Stimulated activated CD4-positive, alpha-beta T cell treated with anti-CD3 and anti-CD28 coated beads, TNF-alpha, amount 100 ng/mL, for 4 hours (primary cell): Measurements from ENCODE around the gene INPP5A.
"Not testable (repeated sequence)": the region's sequence is repeated elsewhere in the genome, so short reads cannot be mapped to it uniquely, and the experiment has no call there.

Source experiments
- DNase-seq, 3 experiments: peaks; one replicate each; pipeline ENCODE4 v3.0.0-alpha.2; 2020; ENCODE audit warnings: low read depth in 3 of 3

INPP5A gene

DNA sequence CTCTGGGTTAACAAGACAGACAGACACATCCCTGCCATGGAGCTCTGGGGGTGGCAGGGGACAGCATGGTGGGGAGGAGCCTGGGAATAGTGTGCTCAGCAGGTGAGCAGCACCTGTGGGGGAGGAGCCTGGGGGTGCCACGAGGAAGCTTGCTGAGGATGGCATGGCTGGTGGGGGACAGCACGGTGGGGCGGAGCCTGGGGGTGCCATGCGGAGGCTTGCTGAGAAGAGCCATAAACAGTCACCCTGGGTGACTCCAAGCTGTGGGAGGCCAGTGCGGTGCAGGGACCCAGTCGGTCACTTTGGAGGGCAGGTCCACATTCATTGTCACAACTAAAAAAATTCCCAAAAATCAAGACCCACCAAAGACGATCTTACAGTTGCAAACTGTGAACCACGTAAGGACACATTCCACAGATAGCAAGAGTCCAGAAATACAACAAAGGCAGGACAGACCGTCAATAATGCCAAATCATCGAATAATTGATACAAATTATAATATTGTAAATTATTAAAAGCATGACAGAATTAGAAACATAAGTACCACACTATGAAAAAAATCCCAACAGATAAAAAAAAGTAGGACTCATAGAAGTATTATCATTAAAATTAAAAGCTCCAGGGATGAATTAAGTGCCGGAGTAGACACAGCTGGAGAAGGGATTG, 223.9 kb downstream of the INPP5A start:
- DNase-seq: no peak

DNA sequence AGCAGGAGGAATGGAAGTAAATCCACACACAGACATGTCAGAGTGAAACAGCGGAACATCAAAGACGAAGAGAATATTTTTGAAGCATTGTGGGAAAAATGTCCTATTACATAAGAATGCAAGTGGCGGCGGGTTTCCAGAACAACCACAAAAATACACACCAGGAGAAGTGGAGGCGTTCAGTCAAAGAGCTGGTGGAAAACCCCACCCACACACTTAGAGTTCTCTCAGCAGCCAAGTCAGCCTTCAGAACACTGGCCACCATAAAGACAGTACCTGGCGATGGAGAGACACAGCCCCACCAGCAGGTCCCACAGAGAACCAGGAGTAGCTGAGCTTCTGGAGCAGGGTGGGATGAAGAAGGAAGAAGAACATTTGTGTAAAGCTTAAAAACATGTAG, 224.7 kb downstream of the INPP5A start:
- no peak for DNase-seq

DNA sequence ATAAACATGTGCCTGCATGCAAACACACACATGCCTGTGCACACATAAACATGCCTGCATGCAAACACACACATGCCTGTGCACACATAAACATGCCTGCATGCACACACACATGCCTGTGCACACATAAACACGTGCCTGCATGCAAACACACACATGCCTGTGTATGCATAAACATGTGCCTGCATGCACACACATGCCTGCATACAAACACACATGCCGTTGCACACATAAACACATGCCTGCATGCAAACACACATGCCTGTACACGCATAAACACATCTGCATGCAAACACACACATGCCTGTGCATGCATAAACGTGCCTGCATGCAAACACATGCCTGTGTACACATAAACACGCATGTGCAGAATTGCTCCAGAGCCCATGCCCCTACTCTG, 226.0 kb downstream of the INPP5A start:
- no peak for DNase-seq

DNA sequence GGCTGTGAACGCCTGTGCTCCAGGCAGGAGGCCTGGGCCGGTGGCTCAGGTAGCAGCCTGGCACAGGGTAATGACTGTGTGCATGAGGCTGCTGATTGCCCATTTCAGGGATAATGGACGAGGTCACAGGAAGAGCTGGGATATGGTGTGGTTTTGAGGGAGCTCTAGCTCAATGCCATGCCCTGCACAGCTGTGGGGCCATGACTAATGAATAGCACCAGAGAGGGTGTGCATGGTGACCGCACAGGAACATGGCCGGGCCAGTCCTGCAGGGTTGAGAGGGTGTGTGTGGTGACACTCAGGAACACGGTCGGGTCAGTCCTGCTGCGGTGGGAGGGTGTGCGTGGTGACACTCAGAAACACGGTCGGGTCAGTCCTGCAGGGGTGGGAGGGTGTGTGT, 226.5 kb downstream of the INPP5A start:
- no peak for DNase-seq

DNA sequence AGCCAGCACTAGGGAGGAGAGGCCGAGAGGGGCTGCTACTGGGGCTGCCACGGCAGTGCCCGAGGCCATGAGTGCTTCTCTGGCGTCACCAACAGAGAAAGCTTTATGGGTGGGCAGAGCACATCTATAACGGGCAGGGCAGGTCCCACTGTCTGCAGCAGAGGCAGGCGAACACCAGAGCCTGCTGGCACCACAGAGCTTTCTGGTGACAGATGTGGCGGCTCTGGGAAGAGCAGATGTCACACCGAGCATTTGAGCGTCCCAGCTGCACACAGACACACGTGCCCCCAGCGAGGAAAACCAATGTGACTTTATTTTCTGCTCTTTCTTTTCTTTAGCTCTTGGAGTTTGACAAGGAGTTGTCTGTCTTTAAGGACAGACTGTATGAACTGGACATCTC, 227.8 kb downstream of the INPP5A start:
- DNase-seq: no peak

GRCh38 chr10:132766291-132766690, 228.7 kb downstream of the INPP5A start:
- DNase-seq: no peak

GRCh38 chr10:132768346-132769248, 231.0 kb downstream of the INPP5A start:
- DNase-seq: no peak

DNA sequence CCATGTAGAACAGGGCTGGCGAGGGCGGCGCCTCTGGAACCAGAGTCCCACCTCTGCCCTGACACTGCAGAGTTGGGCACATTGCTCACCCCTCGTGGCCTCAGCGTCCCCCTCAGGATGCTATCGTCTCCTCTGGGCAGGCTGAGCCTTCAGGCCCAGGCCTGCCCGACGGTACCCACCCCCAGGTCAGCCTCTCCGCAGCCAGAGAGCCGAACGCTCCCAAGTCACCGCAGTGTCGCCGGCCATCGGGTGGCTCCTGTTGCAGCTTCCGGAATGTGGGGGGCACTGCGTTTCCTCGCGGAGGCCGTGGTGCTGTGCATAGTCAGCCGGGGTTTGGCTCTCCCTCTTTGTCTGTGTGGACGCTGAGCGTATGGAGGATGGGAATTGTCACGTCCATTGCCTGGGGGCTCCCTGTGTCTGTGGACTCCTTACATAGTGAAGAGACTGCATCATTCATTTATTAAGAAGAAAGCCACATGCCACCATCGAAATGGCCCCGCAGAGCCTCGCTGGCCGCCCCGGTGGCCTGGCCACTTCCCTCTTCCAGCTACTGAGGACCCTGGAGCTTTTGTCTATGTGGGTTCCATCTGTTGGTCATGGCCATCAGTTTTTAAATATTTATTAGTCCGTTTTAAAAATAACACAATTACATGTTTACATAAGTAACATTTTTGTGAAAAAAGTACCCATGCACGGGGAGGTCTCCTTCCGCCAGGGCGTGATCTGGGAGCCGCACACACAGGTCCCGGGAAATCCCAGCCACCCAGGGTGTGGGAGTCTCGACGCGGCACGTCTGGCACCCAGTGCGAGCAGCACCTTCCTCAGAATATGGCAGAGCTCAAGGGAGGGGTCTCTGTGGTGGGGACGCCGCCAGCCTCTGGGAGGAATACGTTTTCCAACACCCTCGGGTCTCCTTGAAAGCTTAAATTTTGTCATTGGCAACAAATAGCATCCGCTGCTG, 232.8 kb downstream of the INPP5A start:
- no peak for DNase-seq

DNA sequence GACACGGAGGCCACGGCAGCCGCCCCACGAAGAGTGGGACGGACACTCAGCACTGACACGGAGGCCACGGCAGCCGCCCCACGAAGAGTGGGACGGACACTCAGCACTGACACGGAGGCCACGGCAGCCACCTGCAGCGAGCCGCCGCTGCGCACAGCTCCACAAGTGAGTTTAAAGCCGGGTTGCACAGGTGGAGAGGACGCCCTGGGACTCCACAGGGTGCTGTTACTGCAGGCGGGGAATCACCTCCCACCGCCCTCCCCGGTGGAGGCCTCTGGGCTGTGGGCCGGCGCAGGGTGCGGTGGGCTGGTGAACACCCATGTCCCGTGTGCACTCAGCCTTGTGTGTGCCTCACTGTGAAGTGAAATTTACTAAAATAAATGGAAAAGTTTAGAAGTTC, 235.2 kb downstream of the INPP5A start:
- not testable (repeated sequence) for DNase-seq

- no peak for DNase-seq
These were observed 236.8 kb downstream of the INPP5A start for GRCh38 chr10:132774181-132774901.

GRCh38 chr10:132774902-132775863, 237.6 kb downstream of the INPP5A start:
- no peak for DNase-seq

DNA sequence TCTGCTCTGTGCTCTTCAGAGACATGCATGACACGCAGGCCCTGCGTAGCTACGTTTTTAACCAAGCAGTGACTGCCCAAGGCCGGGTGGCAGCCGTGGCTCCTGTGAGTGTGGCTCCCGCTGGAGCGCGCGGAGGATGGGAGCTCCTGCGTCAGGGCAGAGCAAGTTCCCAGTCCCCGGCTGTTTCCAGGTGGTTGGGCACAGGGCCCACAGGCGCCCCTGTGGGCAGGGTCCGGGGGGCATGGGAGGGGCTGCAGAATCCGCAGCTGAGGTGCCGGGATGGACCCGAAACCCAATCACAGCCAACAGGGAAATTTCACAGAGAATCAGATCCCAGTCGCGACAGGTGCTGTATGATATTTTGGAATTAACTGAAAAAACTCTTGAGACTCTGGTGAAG, 238.6 kb downstream of the INPP5A start:
- no peak for DNase-seq

GRCh38 chr10:132776821-132777220, 239.2 kb downstream of the INPP5A start:
- DNase-seq: no peak

DNA sequence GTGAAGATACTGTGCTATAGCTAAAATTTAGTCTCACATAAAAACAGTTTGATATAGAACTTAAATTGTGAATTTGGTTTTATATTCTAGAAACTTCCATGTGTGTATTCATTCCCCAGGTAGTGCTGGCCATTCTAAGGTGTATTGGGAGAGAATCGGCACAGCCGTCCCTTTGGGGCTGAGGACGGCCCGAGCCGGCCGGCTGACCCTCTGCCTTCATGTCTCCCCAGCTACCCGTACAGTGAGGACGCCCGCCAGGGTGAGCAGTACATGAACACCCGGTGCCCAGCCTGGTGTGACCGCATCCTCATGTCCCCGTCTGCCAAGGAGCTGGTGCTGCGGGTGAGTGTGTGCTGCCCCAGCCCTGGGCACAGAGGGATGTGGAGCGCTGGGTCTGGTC, 239.9 kb downstream of the INPP5A start:
- no peak for DNase-seq

- DNase-seq: no peak
These were observed 242.1 kb downstream of the INPP5A start for GRCh38 chr10:132779549-132780294.

DNA sequence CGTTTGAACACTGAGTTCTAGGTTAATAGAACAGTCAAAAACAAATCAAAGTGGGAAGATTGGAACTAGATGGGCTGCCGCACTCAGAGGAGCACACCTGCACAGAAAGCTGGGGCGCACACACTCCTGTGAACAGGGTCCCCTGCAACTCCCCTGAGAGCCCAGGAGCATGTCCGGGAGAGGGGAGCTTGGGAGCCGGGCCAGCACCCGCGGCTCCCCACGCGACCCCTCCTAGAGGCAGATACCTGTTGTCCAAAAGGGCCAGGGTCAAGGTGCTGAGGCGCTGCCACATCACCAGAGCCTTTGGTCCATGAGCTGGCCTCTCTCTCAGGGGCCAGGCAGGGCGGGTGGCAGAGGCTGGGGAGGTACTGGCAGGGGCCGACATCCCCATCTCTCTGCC, 242.8 kb downstream of the INPP5A start:
- no peak for DNase-seq

DNA sequence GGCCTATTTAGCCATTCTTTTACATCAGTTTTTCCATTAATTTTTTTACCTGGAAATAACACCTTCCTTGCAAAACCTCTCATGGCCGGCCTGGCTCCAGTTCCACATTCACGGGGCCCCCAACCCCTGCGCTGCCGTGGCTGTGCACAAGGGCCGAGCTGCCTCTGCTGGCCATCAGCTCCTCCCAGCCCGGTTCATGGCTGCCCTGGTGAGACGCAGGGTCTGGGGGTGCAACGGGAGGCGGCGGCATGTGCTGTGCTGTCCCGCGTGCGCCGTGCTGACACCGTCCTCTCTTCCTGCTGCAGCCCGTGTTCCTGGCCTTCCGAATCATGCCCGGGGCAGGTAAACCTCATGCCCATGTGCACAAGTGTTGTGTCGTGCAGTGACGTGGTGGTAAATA, 244.0 kb downstream of the INPP5A start:
- DNase-seq: no peak

GRCh38 chr10:132783165-132783939, 245.8 kb downstream of the INPP5A start:
- no peak for DNase-seq
